ENCODE results near the gene RPL27A. TPM values are rescaled to one million over a fixed set of nuclear protein-coding genes. Genes with fewer than 3 reads are reported as not detected.

Gene RPL27A
- total and polyA plus RNA-seq, 2 donors (not counting 3 experiments of a cell fraction or from before 2014, with no cell fraction given), result 1,303 to 1,363 TPM

DNA sequence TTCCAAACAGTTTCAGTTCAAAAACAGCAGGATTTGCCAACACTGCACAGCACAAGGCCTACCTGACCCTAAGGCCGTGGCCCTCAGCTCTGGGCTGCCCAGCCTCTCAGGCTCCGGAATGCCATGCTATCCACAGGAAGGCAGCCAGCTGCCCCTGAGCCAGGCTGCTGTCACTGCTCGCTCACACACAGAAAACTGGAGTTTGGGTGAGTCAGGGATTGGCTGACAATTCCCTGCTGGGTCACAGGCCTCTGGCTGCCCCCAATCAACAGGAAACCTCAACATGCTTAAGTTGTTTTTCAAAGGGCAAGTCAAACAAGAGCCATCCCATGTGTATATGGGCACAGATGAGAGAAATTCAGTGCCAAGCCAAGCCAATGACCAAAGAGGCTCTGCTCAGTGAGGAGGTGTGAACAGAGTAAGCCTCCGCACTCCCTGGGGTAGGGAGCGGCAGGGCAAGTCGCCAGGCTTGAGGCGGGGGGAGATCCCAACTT is 50.2 kb downstream of the RPL27A start:
- Histone ChIP-seq H3K9ac (replicated peaks; ENCODE audit: extremely low read depth, insufficient read depth, low read length) (no peak overlapping the region), H3K9me3 (replicated peaks; ENCODE audit: control insufficient read depth, insufficient read depth, low read length) (no peaks in the 10 kb centered on the region), H2AFZ (ENCODE audit: low read depth, low read length) (no peak overlapping the region), H3K27me3 (ENCODE audit: control insufficient read depth in 2 of 2, insufficient read depth in 2 of 2, low read length in 2 of 2) (no peaks in the 10 kb centered on the region), H3K4me1 (ENCODE audit: control insufficient read depth, extremely low read depth, insufficient read depth, low read length) (peaks cover 19% of the 10 kb centered on the region), H3K36me3 (ENCODE audit: control insufficient read depth in 2 of 2, extremely low read depth in 1 of 2, insufficient read depth in 2 of 2, low read length in 2 of 2) (no peaks in the 10 kb centered on the region), H4K20me1 (replicated peaks; ENCODE audit: control insufficient read depth, extremely low read depth, insufficient read depth, low read length) (no peaks in the 10 kb centered on the region), H3K27ac (ENCODE audit: insufficient read depth, low read depth, low read length) (peak overlapping the region; percentile 14), H3K4me2 (ENCODE audit: insufficient read depth, low read length) (no peak overlapping the region), H3K4me3 (replicated peaks in 1 of 3; ENCODE audit: insufficient read depth in 1 of 3, low read depth in 1 of 3, low read length in 3 of 3) (no peak overlapping the region), H3K79me2 (ENCODE audit: control insufficient read depth, insufficient read depth, low read length) (no peaks in the 10 kb centered on the region), H3K9me1 (replicated peaks; ENCODE audit: control insufficient read depth, extremely low read depth, insufficient read depth, low read length) (no peaks in the 10 kb centered on the region)
- ChIA-PET CTCF (interaction anchor here (1.1 kb wide), 1 partner anchor 227 kb away, joined by 4 read pairs; no protein-coding TSS in a partner anchor), POLR2A (no interaction called here)
- TF ChIP-seq JUN (IDR thresholded peaks at IDR 0.05; ENCODE audit: borderline replicate concordance, insufficient read depth, insufficient read length, low read depth) (no peak), POLR2A (IDR thresholded peaks at IDR 0.05; ENCODE audit: low read depth, low read length) (no peak), EZH2 (IDR thresholded peaks at IDR 0.05; ENCODE audit: borderline replicate concordance, low read depth, low read length, severe bottlenecking) (no peak), POLR2AphosphoS5 (IDR thresholded peaks at IDR 0.05; ENCODE audit: insufficient read depth, low read depth, low read length) (peak; percentile 74), FOS (IDR thresholded peaks at IDR 0.05; ENCODE audit: borderline replicate concordance, insufficient read depth, low read length) (peak; percentile 82), GATA2 (IDR thresholded peaks at IDR 0.05; ENCODE audit: insufficient read depth, insufficient read length, low read depth, low read length) (peak; percentile 25)
- TF ChIP-seq, protein P1, sequence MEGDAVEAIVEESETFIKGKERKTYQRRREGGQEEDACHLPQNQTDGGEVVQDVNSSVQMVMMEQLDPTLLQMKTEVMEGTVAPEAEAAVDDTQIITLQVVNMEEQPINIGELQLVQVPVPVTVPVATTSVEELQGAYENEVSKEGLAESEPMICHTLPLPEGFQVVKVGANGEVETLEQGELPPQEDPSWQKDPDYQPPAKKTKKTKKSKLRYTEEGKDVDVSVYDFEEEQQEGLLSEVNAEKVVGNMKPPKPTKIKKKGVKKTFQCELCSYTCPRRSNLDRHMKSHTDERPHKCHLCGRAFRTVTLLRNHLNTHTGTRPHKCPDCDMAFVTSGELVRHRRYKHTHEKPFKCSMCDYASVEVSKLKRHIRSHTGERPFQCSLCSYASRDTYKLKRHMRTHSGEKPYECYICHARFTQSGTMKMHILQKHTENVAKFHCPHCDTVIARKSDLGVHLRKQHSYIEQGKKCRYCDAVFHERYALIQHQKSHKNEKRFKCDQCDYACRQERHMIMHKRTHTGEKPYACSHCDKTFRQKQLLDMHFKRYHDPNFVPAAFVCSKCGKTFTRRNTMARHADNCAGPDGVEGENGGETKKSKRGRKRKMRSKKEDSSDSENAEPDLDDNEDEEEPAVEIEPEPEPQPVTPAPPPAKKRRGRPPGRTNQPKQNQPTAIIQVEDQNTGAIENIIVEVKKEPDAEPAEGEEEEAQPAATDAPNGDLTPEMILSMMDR (IDR thresholded peaks at IDR 0.05; ENCODE audit: extremely low read depth in 1 of 2, insufficient read depth in 1 of 2, low read depth in 1 of 2, low read length in 2 of 2), result no peak
- TF ChIP-seq, protein P2, sequence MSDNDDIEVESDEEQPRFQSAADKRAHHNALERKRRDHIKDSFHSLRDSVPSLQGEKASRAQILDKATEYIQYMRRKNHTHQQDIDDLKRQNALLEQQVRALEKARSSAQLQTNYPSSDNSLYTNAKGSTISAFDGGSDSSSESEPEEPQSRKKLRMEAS (IDR thresholded peaks at IDR 0.05; ENCODE audit: insufficient read depth, insufficient read length), result no peak
- dilution Hi-C loops (cut with MboI; ENCODE audit: extremely low pct_ligation_motif_present, low sequenced_read_pairs), result no loop called here
- DNase-seq (ENCODE audit: low read depth, low spot score), result peak; percentile 84
- no TSS peak for BruUV-seq (replicated peaks)
- FAIRE-seq, result peak; percentile 89
- intact Hi-C loops (cut with micrococcal nuclease), result loop anchor here (1.0 kb wide), 2 partner anchors 13 to 44 kb away; no protein-coding TSS in a partner anchor

Measured in endothelial cell of umbilical vein (primary cell).